Duodenal mucosa (tissue), 2 donors: Measurements from ENCODE around the gene ZNF580.

Source experiments
- H3K27ac ChIP-seq: one replicate; pipeline ENCODE4 v1.7.0; 2013; ENCODE audit warnings: low read depth, low read length
- H3K27me3 ChIP-seq, 2 donors: one replicate each; pipeline ENCODE4 v1.7.0; 2013; ENCODE audit warnings: low read length in 2 of 2, control low read depth in 1 of 2; ENCODE audit not compliant: insufficient read depth in 2 of 2, control insufficient read depth in 1 of 2
- H3K36me3 ChIP-seq, 2 donors: one replicate each; pipeline ENCODE4 v1.7.0; 2013; ENCODE audit warnings: low read length in 2 of 2, control low read depth in 1 of 2; ENCODE audit not compliant: insufficient read depth in 2 of 2, control insufficient read depth in 1 of 2
- H3K4me1 ChIP-seq, 2 donors: one replicate each; pipeline ENCODE4 v1.7.0; 2013; ENCODE audit warnings: low read length in 2 of 2, control low read depth in 1 of 2; ENCODE audit not compliant: insufficient read depth in 2 of 2, control insufficient read depth in 1 of 2
- H3K4me3 ChIP-seq, 2 donors: one replicate each; pipeline ENCODE4 v1.7.0; 2013; ENCODE audit warnings: low read length in 2 of 2, low read depth in 1 of 2
- H3K9ac ChIP-seq, 2 donors: one replicate each; pipeline ENCODE4 v1.7.0; 2013; ENCODE audit warnings: low read length in 2 of 2, low read depth in 1 of 2
- H3K9me3 ChIP-seq, 2 donors: one replicate each; pipeline ENCODE4 v1.7.0; 2013; ENCODE audit warnings: low read length in 2 of 2, control low read depth in 1 of 2; ENCODE audit not compliant: control insufficient read depth in 1 of 2

The ZNF580 gene

DNA sequence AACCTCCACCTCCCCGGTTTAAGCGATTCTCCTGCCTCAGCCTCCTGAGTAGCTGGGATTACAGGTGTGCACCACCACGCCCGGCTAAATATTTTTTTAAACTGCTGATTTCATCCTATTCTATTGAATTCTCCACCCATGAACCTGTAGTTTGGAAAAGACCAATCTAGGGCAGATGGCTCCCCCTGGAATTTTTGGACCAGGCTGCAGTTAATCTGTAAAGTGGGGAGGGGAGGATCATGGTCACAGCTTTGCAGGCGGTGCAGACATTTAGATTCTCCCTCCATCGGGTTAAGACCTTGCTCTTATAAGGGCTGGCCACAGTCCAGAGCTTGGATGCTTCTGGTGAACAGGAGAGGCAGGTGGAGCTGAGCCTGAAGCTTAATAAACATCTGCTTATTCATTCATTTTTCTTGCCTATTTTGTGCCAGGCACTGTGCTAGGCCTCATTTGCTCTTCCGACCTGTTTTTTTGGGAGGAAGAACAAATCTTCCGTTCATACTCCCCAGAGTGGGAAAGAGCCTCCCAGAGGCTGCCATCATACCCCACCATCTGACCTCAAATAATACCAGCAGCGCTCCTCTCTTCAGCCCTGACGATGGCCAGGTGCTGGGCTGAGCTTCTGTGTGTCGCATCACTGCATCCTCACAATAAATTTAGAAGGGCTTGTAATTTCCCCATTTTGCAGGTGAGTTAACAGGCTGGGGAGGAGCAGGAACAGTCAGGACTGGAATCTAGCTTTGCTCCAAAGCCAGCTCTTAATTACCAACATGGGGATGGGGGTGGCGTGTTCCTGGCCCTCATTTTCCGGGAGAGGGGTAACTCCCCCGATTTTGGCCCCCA is 6.3 kb downstream of the ZNF580 start:
- H3K4me1 ChIP-seq: peaks cover 32 to 39% of the 10 kb centered on the region in 2 donors
- peak overlapping the region; percentile 66 to 74 for H3K9ac ChIP-seq
- no peak overlapping the region for H3K27ac ChIP-seq
- peaks cover 9 to 14% of the 10 kb centered on the region in 2 donors for H3K36me3 ChIP-seq
- H3K4me3 ChIP-seq: peak overlapping the region; percentile 74 to 79
- H3K27me3 ChIP-seq: no peaks in the 10 kb centered on the region
- H3K9me3 ChIP-seq: no peaks in the 10 kb centered on the region

DNA sequence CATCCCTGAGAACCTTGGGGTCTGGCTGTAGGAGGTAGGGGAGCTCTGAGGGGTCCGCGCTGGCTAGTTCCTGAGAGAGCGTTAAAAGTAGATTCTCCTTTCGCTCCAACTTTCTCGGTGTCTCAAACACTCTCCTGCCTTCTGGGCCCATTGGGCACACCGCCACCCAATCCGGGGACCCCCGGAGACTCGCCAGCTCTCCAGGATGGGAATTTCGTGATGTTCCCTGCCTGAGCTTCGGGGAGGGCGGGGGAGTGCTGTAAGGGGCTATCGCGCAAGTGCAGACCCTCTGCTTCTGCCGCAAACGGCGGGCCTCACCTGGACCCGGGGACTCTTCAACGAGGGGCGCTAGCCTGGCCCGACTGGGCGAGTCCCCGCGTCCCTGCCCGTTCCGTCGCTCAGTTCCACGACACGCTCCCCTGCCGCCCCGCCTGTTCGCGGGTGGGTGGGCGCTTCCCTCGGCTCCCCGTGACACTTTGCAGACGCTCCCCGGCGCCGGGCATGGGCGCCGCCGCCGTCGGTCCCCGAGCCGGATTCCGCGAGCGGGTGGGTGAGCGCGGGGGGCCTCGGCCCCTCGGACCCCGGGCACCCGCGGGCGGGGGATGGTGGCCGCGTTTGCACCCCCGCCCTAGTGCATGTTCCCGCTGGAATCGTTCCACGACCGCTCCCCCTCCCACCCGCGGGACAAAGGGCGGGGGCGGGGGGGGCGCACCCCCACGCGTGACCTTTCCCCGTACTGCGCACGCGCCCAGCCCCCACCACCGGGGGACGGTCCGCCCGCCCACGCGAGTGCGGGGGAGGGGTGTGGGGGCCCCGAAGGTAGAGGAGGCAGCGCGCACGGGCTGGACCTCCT is 7.2 kb downstream of the ZNF580 start, which contains the start of gene CCDC106:
CCDC106 (plus strand) TSS at position 481 of the 853 bp plus-strand sequence. CDS start 835 bp downstream, outside the sequence.
- Histone ChIP-seq H3K36me3 (peaks cover 9 to 14% of the 10 kb centered on the region in 2 donors), H3K9ac (peak within 1 kb of the TSS; percentile 66 to 74), H3K4me3 (peak within 1 kb of the TSS; percentile 74 to 79), H3K27ac (peak within 1 kb of the TSS; percentile 58), H3K4me1 (peaks cover 27 to 33% of the 10 kb centered on the region in 2 donors), H3K9me3 (no peaks in the 10 kb centered on the region), H3K27me3 (no peaks in the 10 kb centered on the region)

GRCh38 chr19:55648585-55649267 is 7.9 kb downstream of the ZNF580 start:
- peak overlapping the region; percentile 74 to 79 for H3K4me3 ChIP-seq
- no peak overlapping the region for H3K27ac ChIP-seq
- H3K9me3 ChIP-seq: no peaks in the 10 kb centered on the region
- H3K27me3 ChIP-seq: no peaks in the 10 kb centered on the region
- peaks cover 24 to 30% of the 10 kb centered on the region in 2 donors for H3K4me1 ChIP-seq
- H3K36me3 ChIP-seq: peaks cover 9 to 14% of the 10 kb centered on the region in 2 donors
- peak overlapping the region; percentile 66 to 74 for H3K9ac ChIP-seq

DNA sequence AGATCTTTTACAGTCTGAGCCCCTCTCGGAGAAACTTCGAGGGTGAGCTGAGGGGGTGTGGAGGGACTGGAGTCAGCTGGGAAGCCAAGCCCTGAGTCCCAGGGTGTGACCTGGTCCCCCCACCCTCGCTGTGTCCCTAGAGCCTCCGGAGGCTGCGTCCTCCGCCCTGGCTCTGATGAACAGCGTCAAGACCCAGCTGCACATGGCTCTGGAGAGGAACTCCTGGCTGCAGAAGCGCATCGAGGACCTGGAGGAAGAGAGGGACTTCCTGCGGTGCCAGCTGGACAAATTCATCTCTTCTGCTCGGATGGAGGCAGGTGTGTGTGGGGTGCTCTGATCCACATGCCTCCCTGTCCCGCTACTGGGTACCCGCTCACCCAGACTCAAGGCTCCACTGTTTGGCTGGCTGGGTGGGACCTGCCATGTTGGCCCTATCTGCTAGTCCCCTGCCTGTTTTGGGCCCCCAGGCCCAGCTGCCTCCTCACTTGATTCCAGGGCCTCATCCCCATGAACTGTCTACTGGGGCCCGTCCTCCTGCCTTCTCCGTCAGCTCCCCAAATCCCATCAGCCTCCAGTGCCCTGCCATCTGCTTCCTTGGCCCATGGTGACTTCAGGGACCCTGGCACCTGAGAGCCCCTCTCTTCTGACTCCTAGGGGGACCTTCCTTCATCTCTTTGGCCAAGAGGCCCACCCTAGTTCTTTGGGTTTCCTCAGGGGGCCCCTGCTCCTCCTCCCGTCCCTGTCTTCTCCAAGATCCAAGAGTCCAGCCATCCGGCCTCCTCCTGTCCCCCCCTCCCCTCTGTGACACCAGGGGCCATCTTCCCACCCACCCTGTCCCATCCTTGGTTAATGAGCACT is 8.7 kb downstream of the ZNF580 start:
- no peak overlapping the region for H3K27ac ChIP-seq
- peak overlapping the region in 1 of 2 donors; percentile 66 for H3K9ac ChIP-seq
- H3K36me3 ChIP-seq: peaks cover 9 to 13% of the 10 kb centered on the region in 2 donors
- H3K27me3 ChIP-seq: no peaks in the 10 kb centered on the region
- peaks cover 18 to 23% of the 10 kb centered on the region in 2 donors for H3K4me1 ChIP-seq
- no peaks in the 10 kb centered on the region for H3K9me3 ChIP-seq
- peak overlapping the region in 1 of 2 donors; percentile 79 for H3K4me3 ChIP-seq

DNA sequence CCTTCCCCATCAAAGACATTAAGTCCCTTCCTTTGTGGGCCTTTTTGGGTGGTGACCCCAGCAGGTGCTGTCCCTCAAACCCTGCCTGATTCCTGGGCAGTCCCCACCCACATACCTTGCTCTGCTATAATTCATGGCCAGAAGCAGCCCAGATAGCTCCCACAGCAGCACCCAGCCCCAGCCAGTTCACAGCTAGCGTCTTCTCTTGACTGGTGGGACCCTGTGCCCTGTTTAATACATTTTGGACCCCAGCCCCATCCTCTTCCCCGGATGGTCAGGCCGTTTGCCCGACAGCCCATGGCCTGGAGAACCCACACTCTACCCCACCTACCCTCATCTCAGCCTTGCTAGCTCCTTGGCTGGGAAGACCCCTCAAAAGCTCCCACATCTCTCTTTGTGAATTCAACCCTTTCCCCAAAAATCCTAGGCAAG is 9.3 kb downstream of the ZNF580 start:
- Histone ChIP-seq H3K36me3 (peaks cover 3 to 7% of the 10 kb centered on the region in 2 donors), H3K9me3 (no peaks in the 10 kb centered on the region), H3K9ac (no peak overlapping the region), H3K27ac (no peak overlapping the region), H3K4me3 (no peak overlapping the region), H3K4me1 (peaks cover 15 to 17% of the 10 kb centered on the region in 2 donors), H3K27me3 (no peaks in the 10 kb centered on the region)

DNA sequence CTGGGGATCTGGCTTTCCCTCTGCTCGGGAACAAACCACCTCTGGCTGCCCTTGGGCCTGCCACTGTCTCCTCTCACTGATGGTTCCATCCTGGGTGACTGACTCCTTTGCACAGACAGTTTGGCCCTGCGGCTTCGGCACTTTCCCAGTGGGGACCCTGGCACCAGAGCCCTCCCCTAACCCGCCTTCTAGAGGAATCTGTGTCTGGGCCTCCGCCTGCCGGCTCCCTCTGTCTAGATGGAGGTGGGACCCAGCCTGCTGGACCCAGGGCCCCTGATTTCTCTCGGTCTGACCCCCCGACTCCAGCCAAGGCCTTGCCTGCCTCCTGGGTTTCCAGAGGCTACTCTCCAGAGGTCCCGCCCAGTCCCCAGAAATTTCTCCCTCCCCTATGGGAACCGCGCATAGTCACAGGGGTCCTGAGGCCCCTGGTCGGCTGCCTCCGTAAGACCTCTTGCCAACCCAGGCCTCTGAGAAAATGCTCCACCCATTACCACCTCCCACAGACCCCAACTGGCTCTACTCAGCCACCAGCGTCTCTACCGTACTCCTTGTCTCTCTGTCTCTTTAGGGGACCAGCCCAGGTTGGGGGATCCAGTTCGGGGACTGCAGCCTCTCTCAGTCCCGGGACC is 9.9 kb downstream of the ZNF580 start:
- H3K27ac ChIP-seq: no peak overlapping the region
- peaks cover 0 to 1% of the 10 kb centered on the region in 2 donors for H3K36me3 ChIP-seq
- no peaks in the 10 kb centered on the region for H3K9me3 ChIP-seq
- no peaks in the 10 kb centered on the region for H3K27me3 ChIP-seq
- peaks cover 15 to 19% of the 10 kb centered on the region in 2 donors for H3K4me1 ChIP-seq
- H3K9ac ChIP-seq: no peak overlapping the region
- H3K4me3 ChIP-seq: no peak overlapping the region

- H3K27ac ChIP-seq: no peak overlapping the region
- H3K9ac ChIP-seq: no peak overlapping the region
- no peaks in the 10 kb centered on the region for H3K36me3 ChIP-seq
- no peak overlapping the region for H3K4me3 ChIP-seq
- H3K4me1 ChIP-seq: peaks cover 20 to 24% of the 10 kb centered on the region in 2 donors
- H3K27me3 ChIP-seq: no peaks in the 10 kb centered on the region
- no peaks in the 10 kb centered on the region for H3K9me3 ChIP-seq
Measured at GRCh38 chr19:55651236-55651635, 10.4 kb downstream of the ZNF580 start.

DNA sequence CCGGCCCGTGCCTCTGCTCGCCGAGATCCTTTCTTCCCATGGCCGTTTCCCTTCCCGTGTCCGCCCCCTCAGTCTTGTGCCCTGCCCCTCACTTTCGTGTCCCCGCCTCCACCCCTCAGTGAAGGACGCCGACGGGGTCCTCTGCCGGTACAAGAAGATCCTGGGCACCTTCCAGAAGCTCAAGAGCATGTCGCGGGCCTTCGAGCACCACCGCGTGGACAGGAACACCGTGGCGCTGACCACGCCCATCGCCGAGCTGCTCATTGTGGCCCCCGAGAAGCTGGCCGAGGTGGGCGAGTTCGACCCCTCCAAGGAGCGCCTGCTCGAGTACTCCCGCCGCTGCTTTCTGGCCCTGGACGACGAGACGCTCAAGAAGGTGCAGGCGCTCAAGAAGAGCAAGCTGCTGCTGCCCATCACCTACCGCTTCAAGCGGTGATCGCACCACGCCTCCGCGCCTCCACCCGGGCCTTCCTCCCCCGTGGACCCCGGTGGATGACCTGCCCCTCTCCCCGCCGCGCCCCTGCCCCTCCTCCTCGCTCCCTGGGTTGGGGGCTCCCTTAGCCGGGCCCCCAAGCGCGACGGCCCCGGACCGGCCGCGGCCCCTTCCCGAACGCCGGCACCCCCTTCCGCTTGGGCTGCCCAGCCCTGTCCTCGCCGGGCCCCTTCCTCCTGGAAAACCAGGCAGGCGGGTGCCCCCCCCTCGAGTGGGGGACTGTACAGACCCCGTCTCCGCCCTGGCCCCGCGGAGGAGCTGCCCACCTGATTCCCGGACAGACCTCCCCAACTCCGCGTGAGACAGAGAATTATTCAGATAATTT is 11.7 kb downstream of the ZNF580 start:
- no peak overlapping the region for H3K9ac ChIP-seq
- no peaks in the 10 kb centered on the region for H3K9me3 ChIP-seq
- H3K27ac ChIP-seq: no peak overlapping the region
- H3K4me3 ChIP-seq: no peak overlapping the region
- peaks cover 0 to 2% of the 10 kb centered on the region in 2 donors for H3K36me3 ChIP-seq
- H3K27me3 ChIP-seq: no peaks in the 10 kb centered on the region
- H3K4me1 ChIP-seq: peaks cover 27 to 29% of the 10 kb centered on the region in 2 donors
